NB4 (cell line): ENCODE results near the gene ORAI3.

Source experiments
- MAX ChIP-seq: IDR thresholded peaks from 2 replicates; pipeline ENCODE4 v1.6.1; 2011; ENCODE audit warnings: low read depth, low read length
- MYC ChIP-seq: IDR thresholded peaks from 2 replicates; pipeline ENCODE4 v1.6.1; 2011; ENCODE audit warnings: low read depth, low read length
- POLR2A ChIP-seq: IDR thresholded peaks from 2 replicates; pipeline ENCODE4 v1.6.1; 2011; ENCODE audit warnings: mild to moderate bottlenecking; ENCODE audit not compliant: insufficient read length; ENCODE audit errors: extremely low read depth
- TF ChIP-seq, protein P1 (sequence below): IDR thresholded peaks from one replicate; pipeline ENCODE4 v1.5.1; 2012; ENCODE audit warnings: low read depth, low read length

- TF ChIP-seq, protein P1, sequence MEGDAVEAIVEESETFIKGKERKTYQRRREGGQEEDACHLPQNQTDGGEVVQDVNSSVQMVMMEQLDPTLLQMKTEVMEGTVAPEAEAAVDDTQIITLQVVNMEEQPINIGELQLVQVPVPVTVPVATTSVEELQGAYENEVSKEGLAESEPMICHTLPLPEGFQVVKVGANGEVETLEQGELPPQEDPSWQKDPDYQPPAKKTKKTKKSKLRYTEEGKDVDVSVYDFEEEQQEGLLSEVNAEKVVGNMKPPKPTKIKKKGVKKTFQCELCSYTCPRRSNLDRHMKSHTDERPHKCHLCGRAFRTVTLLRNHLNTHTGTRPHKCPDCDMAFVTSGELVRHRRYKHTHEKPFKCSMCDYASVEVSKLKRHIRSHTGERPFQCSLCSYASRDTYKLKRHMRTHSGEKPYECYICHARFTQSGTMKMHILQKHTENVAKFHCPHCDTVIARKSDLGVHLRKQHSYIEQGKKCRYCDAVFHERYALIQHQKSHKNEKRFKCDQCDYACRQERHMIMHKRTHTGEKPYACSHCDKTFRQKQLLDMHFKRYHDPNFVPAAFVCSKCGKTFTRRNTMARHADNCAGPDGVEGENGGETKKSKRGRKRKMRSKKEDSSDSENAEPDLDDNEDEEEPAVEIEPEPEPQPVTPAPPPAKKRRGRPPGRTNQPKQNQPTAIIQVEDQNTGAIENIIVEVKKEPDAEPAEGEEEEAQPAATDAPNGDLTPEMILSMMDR: no peak
- TF ChIP-seq POLR2A (no peak), MAX (no peak), MYC (no peak)
These were observed 6.5 kb upstream of the ORAI3 start for GRCh38 chr16:30942426-30942806.
